D721Med (cell line): ENCODE measurements around the gene HSPA12B.

ENCODE experiments used
- DNase-seq: peaks from one replicate; pipeline ENCODE4 v3.0.0; 2011; ENCODE audit warnings: low spot score; ENCODE audit not compliant: insufficient read length
- FAIRE-seq: peaks from 2 replicates; lab custom pipeline; 2011; peaks lifted over from hg19 to GRCh38; lab: Jason Lieb, UNC
- CTCF ChIP-seq: IDR thresholded peaks from 2 replicates; pipeline ENCODE4 v1.5.1; 2012; ENCODE audit warnings: mild to moderate bottlenecking, control low read depth; ENCODE audit not compliant: insufficient read depth; ENCODE audit errors: missing control alignments

HSPA12B gene

DNA sequence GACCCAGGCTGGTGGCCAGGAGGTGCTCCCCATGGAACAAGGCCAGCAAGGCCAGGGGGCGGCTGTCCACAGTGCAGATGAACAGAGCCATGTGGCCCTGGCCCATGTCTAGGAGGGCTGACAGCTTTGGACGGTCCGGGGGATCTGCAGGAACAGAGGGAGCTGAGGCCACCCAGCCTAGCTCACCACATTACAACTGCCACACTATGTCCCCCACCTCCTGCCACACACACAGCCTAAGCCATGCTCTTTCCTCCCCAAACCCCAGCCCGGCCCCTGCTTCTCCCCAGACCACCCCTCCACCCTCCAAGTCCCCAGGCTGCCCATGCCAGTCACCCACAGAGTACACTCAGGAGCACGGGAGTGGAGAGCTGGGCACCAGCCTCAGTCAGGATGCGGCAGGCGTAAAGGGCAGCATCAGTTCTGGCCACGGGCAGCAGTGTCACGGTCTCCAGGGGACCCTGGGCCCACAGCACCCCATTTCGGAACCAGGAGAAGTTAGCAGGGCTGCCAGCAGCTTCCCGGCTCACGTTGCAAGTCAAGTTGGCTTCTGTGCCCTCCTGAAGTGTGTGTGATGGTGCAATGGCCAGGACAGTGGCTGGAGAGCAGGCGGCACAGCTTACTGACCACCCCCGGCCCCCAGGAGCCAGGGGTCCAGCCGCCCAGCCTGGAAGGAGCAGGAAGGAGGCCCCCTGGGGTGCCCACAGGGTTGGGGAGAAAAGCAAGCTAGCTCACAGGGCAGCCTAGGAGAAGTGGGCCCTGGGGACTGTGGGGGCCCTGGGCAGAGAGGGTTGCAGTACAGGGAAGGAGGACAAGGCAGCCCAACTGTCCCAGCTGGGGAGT lies 35.5 kb upstream of the HSPA12B start:
- TF ChIP-seq CTCF = no peak
- DNase-seq = no peak
- no peak for FAIRE-seq

DNA sequence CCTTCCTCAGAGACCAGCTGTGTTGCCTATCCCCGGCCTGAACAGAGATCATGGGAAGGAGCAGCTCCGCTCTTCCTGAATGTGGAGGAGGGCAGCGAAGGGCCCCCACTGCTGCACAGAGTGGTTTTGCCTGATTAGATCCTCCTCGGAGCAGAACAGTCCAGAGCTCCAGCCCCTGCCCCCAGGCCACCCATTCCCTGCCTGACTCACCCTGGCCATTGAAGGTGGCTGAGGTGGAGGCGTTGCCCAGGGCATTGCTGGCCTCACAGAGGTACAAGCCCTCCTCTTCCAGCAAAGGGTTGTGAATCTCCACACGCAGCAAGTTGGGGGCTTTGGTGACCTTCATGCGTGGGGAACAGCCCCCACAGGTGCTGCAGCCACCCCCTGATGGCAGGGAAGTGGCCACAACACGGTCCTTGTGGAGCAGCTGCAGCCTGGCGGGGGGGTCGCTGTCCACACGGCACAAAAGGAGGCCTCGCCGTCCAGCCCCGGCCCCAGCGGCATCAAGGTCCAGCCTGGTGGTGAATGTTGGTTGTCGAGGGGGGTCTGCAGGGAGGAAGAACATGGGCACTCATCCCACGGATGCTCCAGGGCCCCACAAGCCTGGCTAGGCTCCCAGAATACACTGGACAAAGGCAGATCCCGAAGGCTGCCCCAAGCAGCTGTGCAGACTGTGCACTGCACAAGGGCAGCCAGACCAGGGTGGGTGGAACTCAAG lies 34.7 kb upstream of the HSPA12B start:
- DNase-seq (no peak), FAIRE-seq (no peak)
- TF ChIP-seq CTCF = no peak

DNA sequence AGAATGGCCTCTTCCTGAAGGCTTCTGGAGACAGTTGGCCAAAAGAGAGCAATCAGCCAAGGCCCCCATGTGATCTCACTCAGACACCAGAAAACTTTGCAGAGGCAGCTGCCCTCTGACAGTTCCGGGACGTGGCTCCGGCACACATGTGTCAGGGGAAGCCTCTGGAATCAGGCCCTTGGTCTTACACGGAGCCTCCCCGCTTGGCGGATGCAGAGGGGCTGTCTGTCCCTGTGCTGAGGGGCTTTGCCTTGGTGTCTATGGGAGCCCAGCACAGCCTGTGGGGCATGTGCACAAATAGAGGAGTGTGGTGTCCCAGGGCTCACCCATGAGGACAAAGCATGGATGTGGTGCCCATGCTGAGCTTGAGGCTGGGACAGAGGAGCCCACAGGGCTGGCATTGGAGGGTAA lies 33.9 kb upstream of the HSPA12B start:
- DNase-seq = no peak
- FAIRE-seq = no peak
- no peak for TF ChIP-seq CTCF

GRCh38 chr20:3699037-3699436 lies 33.4 kb upstream of the HSPA12B start:
- TF ChIP-seq CTCF = no peak
- DNase-seq (no peak), FAIRE-seq (no peak)

DNA sequence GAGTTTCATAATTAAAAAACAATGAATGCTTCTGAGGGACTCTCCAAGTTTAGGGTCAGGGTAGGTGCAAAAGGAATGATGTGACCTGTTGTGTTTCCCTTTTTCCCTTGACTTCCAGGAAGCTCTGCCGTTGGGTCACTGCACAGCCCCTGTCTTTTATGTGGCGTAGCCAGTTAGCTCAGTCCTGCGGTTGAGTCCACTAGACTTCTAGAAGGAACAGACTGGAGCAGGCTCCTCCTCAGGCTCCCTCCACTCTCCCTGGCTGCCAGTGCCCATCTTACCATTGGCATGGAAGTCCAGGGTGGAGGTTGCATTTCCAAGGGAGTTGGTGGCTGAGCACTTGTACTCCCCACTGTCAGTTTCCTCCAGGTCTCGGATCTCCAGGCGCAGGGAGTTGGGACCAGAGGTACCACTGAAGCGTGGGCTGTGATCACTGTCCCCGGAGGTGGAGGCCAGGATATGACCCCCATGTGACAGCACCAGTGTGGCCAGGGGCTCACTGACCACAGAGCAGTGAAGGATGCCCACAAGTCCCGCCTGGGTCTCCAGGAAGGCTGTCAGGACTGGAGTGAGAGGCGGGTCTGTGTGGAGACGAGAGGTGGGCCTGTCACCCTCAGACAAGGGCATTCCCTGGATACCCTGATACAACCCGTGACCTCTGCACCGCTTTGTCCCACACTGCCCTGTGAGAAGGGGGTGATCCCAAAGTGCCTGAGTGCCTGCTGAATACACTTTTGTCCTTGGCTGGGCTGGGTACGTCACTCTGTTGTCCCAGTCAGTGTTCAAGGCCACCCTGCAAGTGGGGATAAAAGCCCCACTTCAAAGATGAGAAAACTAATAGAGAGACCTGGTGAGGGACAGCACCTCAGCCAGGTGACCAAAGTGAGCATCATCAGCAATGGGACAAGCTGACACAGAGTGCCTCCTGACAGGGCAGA lies 31.2 kb upstream of the HSPA12B start:
- FAIRE-seq = no peak
- TF ChIP-seq CTCF = no peak
- no peak for DNase-seq

- no peak for DNase-seq
- TF ChIP-seq CTCF = no peak
- no peak for FAIRE-seq
Observed at GRCh38 chr20:3702611-3703391, 29.7 kb upstream of the HSPA12B start.
